Thyroid gland (tissue), 4 donors: ENCODE measurements around the gene LMNB1.

ENCODE experiments used
- POLR2A ChIP-seq, 2 donors: fragments of 450-650 bp; IDR thresholded peaks; one replicate each; pipeline ENCODE4 v1.6.1; 2017; ENCODE audit warnings: antibody characterized with exemption in 2 of 2, mild to moderate bottlenecking in 2 of 2, moderate library complexity in 1 of 2
- TF ChIP-seq, protein P1 (sequence below), 6 experiments: fragments of 200-600 bp in 3 of 6; fragments of 450-650 bp in 3 of 6; sonication (generic) in 3 of 6; IDR thresholded peaks; one replicate each; pipeline ENCODE4 v1.5.1; 2016 to 2019; ENCODE audit warnings: antibody characterized with exemption in 6 of 6, mild to moderate bottlenecking in 2 of 6, inconsistent platforms in 1 of 6, moderate library complexity in 1 of 6

DNA sequence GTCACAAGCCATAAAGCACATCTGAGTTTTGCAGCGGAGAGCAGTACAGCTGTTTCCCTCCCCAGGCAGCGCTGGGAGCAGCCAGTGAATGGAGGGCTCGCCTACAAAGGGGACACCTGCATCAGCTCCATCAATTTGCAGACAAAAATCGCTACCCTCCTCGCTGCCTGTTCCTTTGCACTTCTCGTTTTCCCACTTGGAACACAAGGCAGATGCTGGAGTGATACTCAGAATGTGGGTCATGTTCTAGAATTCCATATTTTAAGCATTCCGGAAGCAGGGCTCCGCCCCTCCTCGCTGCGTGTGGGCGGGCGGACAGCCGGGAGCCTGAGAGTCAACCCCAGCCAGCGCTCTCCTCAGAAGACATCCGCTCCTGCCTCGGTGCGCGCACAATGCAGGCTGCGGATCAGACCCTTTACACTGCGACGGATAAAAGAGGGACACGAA, 92.1 kb downstream of the LMNB1 start:
- TF ChIP-seq, protein P1, sequence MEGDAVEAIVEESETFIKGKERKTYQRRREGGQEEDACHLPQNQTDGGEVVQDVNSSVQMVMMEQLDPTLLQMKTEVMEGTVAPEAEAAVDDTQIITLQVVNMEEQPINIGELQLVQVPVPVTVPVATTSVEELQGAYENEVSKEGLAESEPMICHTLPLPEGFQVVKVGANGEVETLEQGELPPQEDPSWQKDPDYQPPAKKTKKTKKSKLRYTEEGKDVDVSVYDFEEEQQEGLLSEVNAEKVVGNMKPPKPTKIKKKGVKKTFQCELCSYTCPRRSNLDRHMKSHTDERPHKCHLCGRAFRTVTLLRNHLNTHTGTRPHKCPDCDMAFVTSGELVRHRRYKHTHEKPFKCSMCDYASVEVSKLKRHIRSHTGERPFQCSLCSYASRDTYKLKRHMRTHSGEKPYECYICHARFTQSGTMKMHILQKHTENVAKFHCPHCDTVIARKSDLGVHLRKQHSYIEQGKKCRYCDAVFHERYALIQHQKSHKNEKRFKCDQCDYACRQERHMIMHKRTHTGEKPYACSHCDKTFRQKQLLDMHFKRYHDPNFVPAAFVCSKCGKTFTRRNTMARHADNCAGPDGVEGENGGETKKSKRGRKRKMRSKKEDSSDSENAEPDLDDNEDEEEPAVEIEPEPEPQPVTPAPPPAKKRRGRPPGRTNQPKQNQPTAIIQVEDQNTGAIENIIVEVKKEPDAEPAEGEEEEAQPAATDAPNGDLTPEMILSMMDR (IDR thresholded peaks at IDR 0.05): no peak
- TF ChIP-seq POLR2A (IDR thresholded peaks at IDR 0.05): no peak
